Calu3 (cell line): ENCODE results near the gene NBEAL2. TPM values are rescaled to one million over a fixed set of nuclear protein-coding genes. Genes with fewer than 3 reads are reported as not detected.

ENCODE experiments used
- BruUV-seq: library from RNA; stranded (reverse); fragments of 400-500 nt; replicated peaks from 2 replicates; lab custom pipeline; 2021; lab: Mats Ljungman, UMichigan
- CTCF ChIA-PET: fragments of 300-600 bp; sonication (Branson Sonifier 250); formaldehyde crosslinking; loops from one replicate; lab custom pipeline; 2022; ENCODE audit warnings: antibody characterized with exemption; lab: Charles Lee
- DNase-seq: peaks from one replicate; pipeline ENCODE4 v3.0.0; 2022
- H3K27ac Mint-ChIP-seq: one replicate; pipeline ENCODE4 v1.8.0; 2022; ENCODE audit warnings: mixed read lengths; ENCODE audit not compliant: unreplicated experiment
- H3K27me3 Mint-ChIP-seq: one replicate; pipeline ENCODE4 v1.8.0; 2022; ENCODE audit warnings: mixed read lengths; ENCODE audit not compliant: unreplicated experiment
- H3K36me3 Mint-ChIP-seq: one replicate; pipeline ENCODE4 v1.8.0; 2022; ENCODE audit warnings: mild to moderate bottlenecking, moderate library complexity, mixed read lengths; ENCODE audit not compliant: insufficient read depth, unreplicated experiment
- H3K4me1 Mint-ChIP-seq: one replicate; pipeline ENCODE4 v1.8.0; 2022; ENCODE audit warnings: mild to moderate bottlenecking, low read depth, mixed read lengths; ENCODE audit not compliant: unreplicated experiment
- H3K4me3 Mint-ChIP-seq: one replicate; pipeline ENCODE4 v1.8.0; 2022; ENCODE audit warnings: mild to moderate bottlenecking, low read depth, moderate library complexity, mixed read lengths; ENCODE audit not compliant: unreplicated experiment
- H3K9me3 Mint-ChIP-seq: one replicate; pipeline ENCODE4 v1.8.0; 2022; ENCODE audit warnings: low read depth, mixed read lengths; ENCODE audit not compliant: unreplicated experiment
- intact Hi-C: fragments of 100-400 bp; cut with micrococcal nuclease; formaldehyde crosslinking; loops from one replicate; pipeline ENCODE4 v1.10.0; 2022; ENCODE audit not compliant: unreplicated experiment
- total RNA-seq: library from RNA; stranded (reverse); gene quantifications from 2 replicates; pipeline ENCODE4 v1.2.3, GENCODE V29; 2022
- TF ChIP-seq, protein P1 (sequence below): fragments of 200-600 bp; IDR thresholded peaks from one replicate; pipeline ENCODE4 v1.8.0; 2022; ENCODE audit warnings: antibody characterized with exemption; ENCODE audit not compliant: unreplicated experiment

Gene NBEAL2
- total RNA-seq, 1 experiment from 2014 or later: 143 TPM

- Mint-ChIP-seq H3K36me3 (peaks cover 39% of the 10 kb centered on the region), H3K27me3 (no peaks in the 10 kb centered on the region), H3K9me3 (no peaks in the 10 kb centered on the region), H3K4me1 (no peaks in the 10 kb centered on the region), H3K27ac (no peak overlapping the region), H3K4me3 (no peak overlapping the region)
- CTCF ChIA-PET: interaction anchor here (1.3 kb wide), 1 partner anchor 16 kb away, joined by 4 read pairs; no protein-coding TSS in a partner anchor
- intact Hi-C loops: loop anchor here (5.0 kb wide), 1 partner anchor 75 kb away; no protein-coding TSS in a partner anchor
- TF ChIP-seq, protein P1, sequence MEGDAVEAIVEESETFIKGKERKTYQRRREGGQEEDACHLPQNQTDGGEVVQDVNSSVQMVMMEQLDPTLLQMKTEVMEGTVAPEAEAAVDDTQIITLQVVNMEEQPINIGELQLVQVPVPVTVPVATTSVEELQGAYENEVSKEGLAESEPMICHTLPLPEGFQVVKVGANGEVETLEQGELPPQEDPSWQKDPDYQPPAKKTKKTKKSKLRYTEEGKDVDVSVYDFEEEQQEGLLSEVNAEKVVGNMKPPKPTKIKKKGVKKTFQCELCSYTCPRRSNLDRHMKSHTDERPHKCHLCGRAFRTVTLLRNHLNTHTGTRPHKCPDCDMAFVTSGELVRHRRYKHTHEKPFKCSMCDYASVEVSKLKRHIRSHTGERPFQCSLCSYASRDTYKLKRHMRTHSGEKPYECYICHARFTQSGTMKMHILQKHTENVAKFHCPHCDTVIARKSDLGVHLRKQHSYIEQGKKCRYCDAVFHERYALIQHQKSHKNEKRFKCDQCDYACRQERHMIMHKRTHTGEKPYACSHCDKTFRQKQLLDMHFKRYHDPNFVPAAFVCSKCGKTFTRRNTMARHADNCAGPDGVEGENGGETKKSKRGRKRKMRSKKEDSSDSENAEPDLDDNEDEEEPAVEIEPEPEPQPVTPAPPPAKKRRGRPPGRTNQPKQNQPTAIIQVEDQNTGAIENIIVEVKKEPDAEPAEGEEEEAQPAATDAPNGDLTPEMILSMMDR: no peak
- no peak for DNase-seq
- no TSS peak for BruUV-seq
Measured at GRCh38 chr3:46997453-46998091, 18.1 kb downstream of the NBEAL2 start.

GRCh38 chr3:46998121-46998851, 18.8 kb downstream of the NBEAL2 start:
- no TSS peak for BruUV-seq
- H3K9me3 Mint-ChIP-seq: no peaks in the 10 kb centered on the region
- no peak overlapping the region for H3K4me3 Mint-ChIP-seq
- CTCF ChIA-PET: interaction anchor here (1.3 kb wide), 1 partner anchor 16 kb away, joined by 4 read pairs; no protein-coding TSS in a partner anchor
- intact Hi-C loops: loop anchor here (5.0 kb wide), 1 partner anchor 76 kb away; no protein-coding TSS in a partner anchor
- H3K27me3 Mint-ChIP-seq: no peaks in the 10 kb centered on the region
- TF ChIP-seq, protein P1: peak; percentile 69
- DNase-seq: peak; percentile 84
- H3K4me1 Mint-ChIP-seq: no peaks in the 10 kb centered on the region
- H3K27ac Mint-ChIP-seq: no peak overlapping the region
- peaks cover 41% of the 10 kb centered on the region for H3K36me3 Mint-ChIP-seq

DNA sequence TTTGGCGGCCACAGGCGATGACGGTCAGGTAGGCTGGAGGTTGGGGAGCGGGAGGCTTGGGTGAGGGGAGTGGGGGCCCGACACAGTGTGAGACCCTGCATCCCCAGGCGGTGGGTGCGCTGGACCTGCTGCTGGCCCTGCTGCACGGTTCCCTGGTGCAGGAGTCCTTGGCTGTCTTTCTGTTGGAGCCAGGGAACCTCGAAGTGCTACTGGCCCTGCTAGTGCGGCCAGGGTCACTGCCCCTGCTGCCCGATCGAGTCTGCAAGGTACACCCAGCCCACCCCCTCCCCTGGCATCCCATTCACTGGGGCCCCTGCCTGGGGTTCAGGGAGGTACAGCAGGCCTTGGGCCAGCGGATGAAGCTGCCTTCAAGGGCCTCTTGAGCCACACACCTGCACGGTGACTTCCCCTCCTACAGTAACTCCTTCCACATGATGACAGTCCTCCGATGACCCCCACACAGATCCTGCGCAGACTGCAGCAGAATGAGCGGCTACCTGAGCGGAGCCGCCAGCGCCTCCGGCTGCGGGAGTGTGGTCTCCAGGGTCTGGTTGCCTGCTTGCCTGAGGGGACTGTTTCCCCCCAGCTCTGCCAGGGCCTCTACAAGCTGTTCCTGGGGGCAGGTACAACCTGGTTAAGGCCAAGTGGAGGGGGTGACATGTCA, 19.5 kb downstream of the NBEAL2 start:
- no peak overlapping the region for H3K27ac Mint-ChIP-seq
- CTCF ChIA-PET: no interaction called here
- no peaks in the 10 kb centered on the region for H3K4me1 Mint-ChIP-seq
- intact Hi-C loops: loop anchor here (5.0 kb wide), 1 partner anchor 77 kb away; no protein-coding TSS in a partner anchor
- H3K9me3 Mint-ChIP-seq: no peaks in the 10 kb centered on the region
- no peak overlapping the region for H3K4me3 Mint-ChIP-seq
- peaks cover 48% of the 10 kb centered on the region for H3K36me3 Mint-ChIP-seq
- DNase-seq: no peak
- H3K27me3 Mint-ChIP-seq: no peaks in the 10 kb centered on the region
- TF ChIP-seq, protein P1: no peak
- no TSS peak for BruUV-seq

DNA sequence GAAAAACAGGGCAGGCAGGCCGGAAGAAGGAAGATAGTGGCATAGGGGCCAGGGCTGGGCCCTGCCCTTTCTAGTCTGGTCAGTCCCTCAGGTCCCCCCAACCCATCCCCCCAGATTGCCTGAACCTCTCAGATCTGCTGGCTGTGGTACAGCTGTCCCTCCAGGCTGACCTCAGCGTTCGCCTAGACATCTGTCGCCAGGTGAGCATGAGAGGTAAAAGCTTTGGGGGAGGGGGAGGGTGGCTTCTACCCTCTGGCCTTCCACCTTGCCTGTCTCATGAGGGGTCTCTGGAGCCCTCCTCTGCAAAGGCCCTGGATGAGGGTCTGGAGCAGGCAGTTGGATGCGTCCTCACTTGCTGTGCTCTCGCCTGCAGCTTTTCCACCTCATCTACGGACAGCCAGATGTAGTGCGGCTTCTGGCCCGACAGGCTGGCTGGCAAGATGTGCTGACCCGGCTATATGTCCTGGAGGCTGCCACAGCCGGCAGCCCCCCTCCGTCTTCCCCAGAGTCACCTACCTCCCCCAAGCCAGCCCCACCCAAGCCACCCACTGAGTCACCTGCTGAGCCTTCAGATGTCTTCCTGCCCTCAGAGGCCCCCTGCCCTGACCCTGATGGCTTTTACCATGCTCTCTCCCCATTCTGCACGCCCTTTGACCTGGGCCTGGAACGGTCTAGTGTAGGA, 20.2 kb downstream of the NBEAL2 start:
- TF ChIP-seq, protein P1: no peak
- H3K4me1 Mint-ChIP-seq: no peaks in the 10 kb centered on the region
- no peaks in the 10 kb centered on the region for H3K9me3 Mint-ChIP-seq
- H3K27ac Mint-ChIP-seq: no peak overlapping the region
- CTCF ChIA-PET: no interaction called here
- H3K36me3 Mint-ChIP-seq: peaks cover 49% of the 10 kb centered on the region
- no peak overlapping the region for H3K4me3 Mint-ChIP-seq
- no peaks in the 10 kb centered on the region for H3K27me3 Mint-ChIP-seq
- intact Hi-C loops: loop anchor here (5.0 kb wide), 1 partner anchor 77 kb away; no protein-coding TSS in a partner anchor
- no TSS peak for BruUV-seq
- DNase-seq: no peak
